ENCODE data around the gene COPG2.

Gene COPG2

DNA sequence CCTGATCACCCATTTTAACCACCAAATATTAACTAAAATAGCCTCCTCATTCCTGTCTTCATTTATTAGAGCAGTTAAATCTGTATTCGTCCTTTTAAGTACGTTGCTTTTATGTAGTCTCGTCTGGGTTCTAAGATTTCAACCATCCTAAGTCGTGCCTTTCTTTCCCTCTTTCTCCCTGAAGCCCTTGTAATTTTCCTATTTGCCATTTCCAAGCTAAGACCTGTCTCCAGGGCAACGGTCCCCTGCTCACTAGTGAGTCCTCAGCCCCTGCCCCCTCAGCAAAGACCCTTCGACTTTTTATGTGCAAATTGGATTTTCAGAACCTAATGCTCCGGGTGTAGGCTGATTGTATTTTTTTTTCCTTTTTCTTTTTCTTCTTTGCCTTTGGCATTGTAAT, 192.8 kb downstream of the COPG2 start:
- no peak for DNase-seq (ENCODE audit: low read depth in 2 of 2)

DNA sequence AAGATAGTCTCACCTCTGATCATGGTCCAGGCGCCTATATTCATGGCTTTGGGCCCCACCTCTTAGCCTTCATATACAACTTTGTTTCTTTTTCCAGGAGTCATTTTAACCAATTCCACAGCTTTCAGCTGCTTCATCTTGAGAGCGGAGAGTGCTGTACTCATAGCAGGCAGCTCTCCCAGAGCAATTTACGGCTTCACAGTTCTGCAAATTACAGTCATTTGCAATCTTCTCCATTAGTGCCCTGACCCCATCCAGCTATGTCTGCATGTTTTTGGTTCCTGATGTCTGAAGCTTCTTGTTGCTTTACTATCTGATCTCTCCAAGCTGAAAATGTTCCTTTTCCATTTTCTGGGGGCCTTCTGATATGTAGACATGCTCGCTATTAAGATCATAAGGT, 194.7 kb downstream of the COPG2 start:
- DNase-seq (ENCODE audit: low read depth in 2 of 2), result no peak

DNA sequence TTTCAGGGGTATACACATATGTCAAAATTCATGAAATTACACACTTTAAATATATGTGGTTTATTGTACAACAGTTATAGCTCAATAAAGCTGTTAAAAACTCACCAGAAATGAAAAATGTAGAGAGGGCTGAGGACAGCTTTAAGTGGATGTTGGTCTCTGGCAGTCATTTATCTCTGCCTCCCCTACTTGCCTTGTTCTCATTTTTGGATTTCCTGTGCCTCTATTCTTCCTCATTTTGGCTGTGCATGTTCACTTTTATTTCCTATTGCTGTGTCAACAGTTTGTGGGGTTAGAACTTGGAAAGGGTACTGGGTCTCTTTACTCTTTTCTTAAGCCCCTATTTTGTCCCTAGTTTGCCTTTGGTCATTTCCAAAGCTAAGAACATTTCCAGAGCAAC, 195.3 kb downstream of the COPG2 start:
- no peak for DNase-seq (ENCODE audit: low read depth in 2 of 2)

GRCh38 chr7:130471974-130472373, 196.6 kb downstream of the COPG2 start:
- DNase-seq (ENCODE audit: low read depth in 2 of 2), result no peak

- no peak for DNase-seq (ENCODE audit: low read depth in 2 of 2)
Measured at GRCh38 chr7:130468612-130469011, 199.9 kb downstream of the COPG2 start.

DNA sequence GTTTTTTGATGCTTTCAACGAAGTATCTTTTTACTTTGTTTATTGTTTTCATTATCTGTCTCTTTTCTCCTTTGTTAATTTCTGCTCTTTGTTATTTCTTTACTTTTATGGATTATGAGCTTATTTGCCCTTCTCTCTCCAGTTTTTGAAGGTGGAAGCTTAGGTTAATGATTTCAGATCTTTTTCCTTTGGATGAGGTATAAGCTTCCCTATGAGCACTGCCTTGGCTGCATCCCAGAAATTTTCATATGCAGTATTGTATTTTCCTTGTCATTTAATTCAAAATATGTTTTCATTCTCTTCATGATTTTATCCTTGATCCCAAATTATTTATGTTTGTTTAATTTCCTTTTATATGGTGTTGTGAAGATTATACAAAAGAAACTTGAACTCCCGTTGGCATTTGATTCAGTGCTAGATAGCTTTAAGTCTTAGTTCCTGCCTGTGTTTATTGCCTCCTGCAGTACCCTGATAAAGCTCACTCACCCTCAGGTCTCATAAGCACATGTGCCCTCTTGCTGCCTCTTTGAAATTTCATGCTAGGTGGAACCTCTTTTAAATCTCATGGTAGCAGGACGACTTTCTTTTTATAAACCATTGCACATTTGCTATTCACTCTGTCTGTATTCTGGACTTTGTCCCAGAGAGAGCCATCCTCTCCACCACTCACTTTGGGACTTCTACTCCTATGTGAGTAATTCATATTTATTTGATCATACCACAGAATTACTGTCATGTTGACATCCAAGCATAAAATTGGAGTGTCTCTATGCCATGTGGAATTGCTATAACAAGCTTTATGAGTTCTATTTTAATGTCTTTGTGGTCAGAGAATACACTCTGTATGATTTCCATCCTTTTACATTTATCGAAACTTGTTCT, 204.8 kb downstream of the COPG2 start:
- DNase-seq (ENCODE audit: low read depth in 2 of 2), result no peak

DNA sequence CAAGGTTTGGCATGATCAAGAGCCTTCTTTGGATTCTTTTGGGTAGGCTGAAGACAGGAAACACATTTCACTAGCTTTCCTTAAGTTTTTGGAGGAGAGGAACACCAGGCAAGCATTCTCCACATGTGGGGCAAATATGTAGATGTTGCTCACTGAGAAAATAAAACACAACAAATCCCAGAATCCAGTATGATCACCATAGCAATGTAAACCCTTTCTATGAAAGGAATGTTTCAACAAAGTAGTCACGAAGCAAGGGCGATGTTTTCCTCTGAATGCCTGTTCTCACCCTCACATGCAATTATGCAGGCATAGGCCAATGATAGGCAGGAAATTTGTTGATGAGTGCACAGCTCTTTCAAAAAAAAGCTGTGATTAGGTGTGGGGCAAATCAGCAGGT, 207.3 kb downstream of the COPG2 start:
- peak; percentile 9 to 17 for DNase-seq (ENCODE audit: low read depth in 2 of 2)

DNA sequence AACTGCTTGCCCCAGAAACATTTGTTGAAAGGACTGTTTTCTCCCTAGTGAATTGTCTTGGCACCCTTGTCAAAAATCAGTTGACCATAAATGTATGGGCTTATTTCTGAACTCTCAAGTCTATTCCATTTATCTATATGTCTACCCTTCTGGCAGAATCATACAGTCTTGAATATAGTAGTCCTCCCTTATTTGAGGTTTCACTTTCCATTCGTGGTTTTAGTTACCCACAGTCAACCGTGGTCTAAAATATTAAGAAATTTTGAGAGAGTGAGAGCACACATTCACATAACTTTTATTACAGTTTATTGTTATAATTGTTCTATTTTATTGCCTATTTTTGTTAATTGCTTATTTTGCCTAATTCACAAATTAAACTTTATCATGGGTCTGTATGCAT, 210.3 kb downstream of the COPG2 start:
- DNase-seq (ENCODE audit: low read depth in 2 of 2), result no peak

Data from fibroblast of skin of left biceps (primary cell).